Fibroblast of skin of left quadriceps (primary cell): Measurements from ENCODE around the gene FYTTD1.

Source experiments
- DNase-seq, 2 experiments: peaks; one replicate each; pipeline ENCODE4 v3.0.0-alpha.2; 2013; ENCODE audit warnings: low read depth in 2 of 2

FYTTD1 gene

DNA sequence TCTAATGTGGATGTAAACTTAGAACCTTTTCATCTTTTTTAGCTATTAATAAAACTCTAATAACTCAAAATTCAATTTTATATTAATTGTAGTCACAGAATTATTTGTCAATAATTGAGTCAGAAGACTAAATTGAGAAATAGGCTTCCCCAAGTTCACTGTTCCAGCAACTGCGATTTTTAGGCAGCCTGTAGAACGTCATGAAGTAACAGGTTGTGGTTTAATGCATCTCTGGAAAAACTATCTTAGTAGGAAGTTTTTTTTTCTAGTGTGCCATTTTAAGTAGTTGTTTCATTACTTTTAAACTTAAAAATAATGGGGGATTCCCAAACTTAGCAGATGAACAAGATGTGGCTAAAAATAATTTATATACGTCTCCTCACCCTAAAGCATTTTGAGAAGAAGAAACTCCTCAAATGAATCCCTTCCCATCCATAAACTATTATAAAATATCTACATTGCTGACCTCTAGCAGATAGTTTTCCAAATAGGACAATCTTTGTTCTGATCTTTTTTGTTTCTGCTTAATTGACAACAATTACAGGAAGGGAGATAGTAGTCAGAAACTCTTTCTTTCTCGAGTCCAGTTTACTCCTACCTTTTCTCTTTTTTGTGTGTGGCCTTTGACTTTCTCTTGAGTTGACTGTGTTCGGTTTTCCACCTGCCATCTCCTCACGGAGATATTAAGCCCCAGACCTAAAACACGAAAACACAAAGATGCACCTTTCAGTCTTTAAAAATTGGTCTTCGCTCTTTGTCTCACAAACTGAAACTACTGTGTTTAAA lies 84.4 kb downstream of the FYTTD1 start:
- no peak for DNase-seq

DNA sequence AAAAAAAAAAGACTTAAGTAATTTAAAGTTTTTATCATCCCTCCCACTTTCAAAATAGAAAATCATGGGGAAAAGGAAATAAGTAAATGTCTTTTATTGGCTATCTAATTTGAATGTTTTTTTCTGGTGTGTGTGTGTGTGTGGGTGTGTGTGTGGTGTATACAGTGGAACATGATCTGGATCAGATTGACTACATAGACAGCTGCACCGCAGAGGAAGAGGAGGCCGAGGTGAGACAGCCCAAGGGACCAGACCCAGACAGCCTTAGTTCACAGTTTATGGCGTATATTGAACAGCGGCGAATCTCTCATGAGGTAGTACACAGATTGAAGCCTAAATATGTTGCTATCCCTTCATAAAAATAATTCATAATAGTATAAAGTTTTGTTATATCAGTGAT lies 85.8 kb downstream of the FYTTD1 start:
- DNase-seq, result no peak

DNA sequence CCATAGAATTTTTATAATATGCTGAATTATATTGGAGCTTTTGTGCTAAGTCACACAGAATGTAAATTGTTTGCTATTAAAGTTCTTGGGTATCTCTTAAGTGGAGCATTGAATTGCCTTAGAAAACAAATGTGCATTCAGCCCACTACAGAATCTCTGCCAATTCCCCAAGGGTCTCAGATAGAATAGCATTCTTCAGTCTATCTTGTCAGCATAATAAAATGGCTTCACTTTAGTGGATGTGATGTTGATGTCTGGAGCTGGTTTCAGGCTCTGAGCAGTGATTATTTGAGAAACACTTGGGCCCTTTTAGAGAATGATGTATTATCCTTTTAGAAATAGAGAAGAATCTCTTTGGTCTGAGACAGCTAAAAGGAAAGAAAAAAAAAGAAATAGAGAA lies 86.6 kb downstream of the FYTTD1 start:
- no peak for DNase-seq
